IgD-negative memory B cell (primary cell): ENCODE data around the gene ACBD3. TPM values are rescaled to one million over a fixed set of nuclear protein-coding genes. Genes with fewer than 3 reads are reported as not detected.
A peak's percentile ranks its signal among the peaks of the same experiment; 100 is the strongest.

Source experiments
- H3K27ac Mint-ChIP-seq, 3 donors: one replicate each; pipeline ENCODE4 v1.8.0; 2020 to 2022; ENCODE audit warnings: mild to moderate bottlenecking in 3 of 3, mixed read lengths in 3 of 3, moderate library complexity in 1 of 3
- H3K27me3 Mint-ChIP-seq: one replicate; pipeline ENCODE4 v1.8.0; 2021; ENCODE audit warnings: mixed read lengths
- H3K36me3 Mint-ChIP-seq: one replicate; pipeline ENCODE4 v1.8.0; 2020; ENCODE audit warnings: mild to moderate bottlenecking, mixed read lengths
- H3K4me1 Mint-ChIP-seq, 3 donors: one replicate each; pipeline ENCODE4 v1.8.0; 2020 to 2022; ENCODE audit warnings: mixed read lengths in 3 of 3, mild to moderate bottlenecking in 1 of 3
- H3K4me3 Mint-ChIP-seq, 4 donors: one replicate each; pipeline ENCODE4 v1.8.0; 2020 to 2022; ENCODE audit warnings: mild to moderate bottlenecking in 4 of 4, mixed read lengths in 4 of 4, moderate library complexity in 3 of 4
- H3K9me3 Mint-ChIP-seq, 3 donors: one replicate each; pipeline ENCODE4 v1.8.0; 2020 to 2021; ENCODE audit warnings: mixed read lengths in 3 of 3, mild to moderate bottlenecking in 1 of 3
- polyA plus RNA-seq: library from polyadenylated mRNA; unstranded; fragments of 300-500 nt; fragmentation: Illumina TruSeq; gene quantifications from one replicate; pipeline ENCODE4 v1.2.3, GENCODE V29; 2021

ACBD3 gene
- polyA plus RNA-seq, 1 donor from 2014 or later = 41.3 TPM

- Mint-ChIP-seq H3K4me3 (peak overlapping the region; percentile 79 to 89 (median 84)), H3K4me1 (peaks cover 31 to 58% (median 52%) of the 10 kb centered on the region in 3 donors), H3K27ac (peak overlapping the region in 2 of 3 donors; percentile 96 to 99), H3K36me3 (no peaks in the 10 kb centered on the region), H3K9me3 (no peaks in the 10 kb centered on the region), H3K27me3 (peaks cover 4% of the 10 kb centered on the region)
Measured at GRCh38 chr1:226121049-226121586, 65.4 kb downstream of the ACBD3 start.

GRCh38 chr1:226120398-226120797, 66.1 kb downstream of the ACBD3 start:
- H3K4me1 Mint-ChIP-seq = peaks cover 30 to 50% (median 46%) of the 10 kb centered on the region in 3 donors
- peaks cover 4% of the 10 kb centered on the region for H3K27me3 Mint-ChIP-seq
- H3K36me3 Mint-ChIP-seq = no peaks in the 10 kb centered on the region
- peak overlapping the region in 3 of 4 donors; percentile 34 to 89 (median 79) for H3K4me3 Mint-ChIP-seq
- H3K27ac Mint-ChIP-seq = peak overlapping the region in 2 of 3 donors; percentile 96 to 99
- H3K9me3 Mint-ChIP-seq = no peaks in the 10 kb centered on the region

GRCh38 chr1:226119169-226119568, 67.4 kb downstream of the ACBD3 start:
- Mint-ChIP-seq H3K27ac (peak overlapping the region; percentile 67 to 99 (median 87)), H3K27me3 (no peaks in the 10 kb centered on the region), H3K9me3 (no peaks in the 10 kb centered on the region), H3K36me3 (no peaks in the 10 kb centered on the region), H3K4me1 (peaks cover 23 to 39% (median 35%) of the 10 kb centered on the region in 3 donors), H3K4me3 (peak overlapping the region; percentile 21 to 80 (median 72))

DNA sequence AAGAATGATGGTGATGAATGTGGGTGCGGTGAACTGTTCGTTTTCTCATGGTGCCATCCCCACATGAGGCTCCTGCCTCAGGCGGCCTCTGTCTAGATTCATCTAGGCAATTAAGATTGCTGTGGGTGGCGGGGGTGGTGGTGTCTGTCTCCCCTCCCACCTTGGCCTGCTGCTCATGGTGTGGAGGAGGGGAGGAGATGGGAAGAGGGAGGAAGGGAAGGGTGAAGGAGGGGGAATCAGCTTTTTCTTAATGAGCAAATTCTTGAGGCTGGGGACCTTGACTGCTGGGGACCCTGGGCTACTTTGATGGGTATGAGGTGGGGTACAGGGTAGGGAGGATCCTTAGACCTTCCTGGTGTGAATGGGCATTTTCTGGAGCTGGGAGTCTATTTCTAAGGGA, 68.2 kb downstream of the ACBD3 start:
- H3K9me3 Mint-ChIP-seq = no peaks in the 10 kb centered on the region
- H3K4me1 Mint-ChIP-seq = peaks cover 23 to 31% (median 28%) of the 10 kb centered on the region in 3 donors
- peak overlapping the region in 2 of 4 donors; percentile 37 to 79 for H3K4me3 Mint-ChIP-seq
- no peaks in the 10 kb centered on the region for H3K36me3 Mint-ChIP-seq
- H3K27me3 Mint-ChIP-seq = no peaks in the 10 kb centered on the region
- peak overlapping the region in 2 of 3 donors; percentile 87 to 99 for H3K27ac Mint-ChIP-seq

GRCh38 chr1:226117330-226117729, 69.2 kb downstream of the ACBD3 start:
- Mint-ChIP-seq H3K27me3 (no peaks in the 10 kb centered on the region), H3K4me1 (peaks cover 21 to 30% (median 27%) of the 10 kb centered on the region in 3 donors), H3K27ac (peak overlapping the region in 2 of 3 donors; percentile 25 to 85), H3K9me3 (no peaks in the 10 kb centered on the region), H3K36me3 (no peaks in the 10 kb centered on the region), H3K4me3 (peak overlapping the region in 2 of 4 donors; percentile 5 to 65)

DNA sequence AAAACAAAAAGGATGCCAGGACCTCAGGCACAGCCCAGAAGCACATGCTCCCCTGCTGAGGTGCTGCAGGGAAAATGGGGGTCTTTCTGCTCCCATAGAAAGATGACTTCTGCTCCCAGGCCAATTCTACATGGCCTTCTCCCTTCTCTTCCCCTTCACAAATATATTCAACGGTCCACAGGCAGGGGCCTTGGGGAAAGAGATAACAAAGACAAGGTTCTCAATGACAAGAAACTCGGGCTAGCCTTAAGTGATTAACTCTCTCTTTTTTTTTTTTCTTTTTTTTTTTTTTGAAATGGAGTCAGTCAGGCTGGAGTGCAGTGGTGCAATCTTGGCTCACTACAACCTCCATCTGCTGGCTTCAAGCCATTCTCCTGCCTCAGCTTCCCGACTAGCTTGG, 69.9 kb downstream of the ACBD3 start:
- peaks cover 28 to 37% (median 33%) of the 10 kb centered on the region in 3 donors for H3K4me1 Mint-ChIP-seq
- no peaks in the 10 kb centered on the region for H3K9me3 Mint-ChIP-seq
- peak overlapping the region in 1 of 4 donors; percentile 65 for H3K4me3 Mint-ChIP-seq
- H3K27me3 Mint-ChIP-seq = no peaks in the 10 kb centered on the region
- H3K27ac Mint-ChIP-seq = peak overlapping the region in 2 of 3 donors; percentile 25 to 85
- H3K36me3 Mint-ChIP-seq = no peaks in the 10 kb centered on the region

DNA sequence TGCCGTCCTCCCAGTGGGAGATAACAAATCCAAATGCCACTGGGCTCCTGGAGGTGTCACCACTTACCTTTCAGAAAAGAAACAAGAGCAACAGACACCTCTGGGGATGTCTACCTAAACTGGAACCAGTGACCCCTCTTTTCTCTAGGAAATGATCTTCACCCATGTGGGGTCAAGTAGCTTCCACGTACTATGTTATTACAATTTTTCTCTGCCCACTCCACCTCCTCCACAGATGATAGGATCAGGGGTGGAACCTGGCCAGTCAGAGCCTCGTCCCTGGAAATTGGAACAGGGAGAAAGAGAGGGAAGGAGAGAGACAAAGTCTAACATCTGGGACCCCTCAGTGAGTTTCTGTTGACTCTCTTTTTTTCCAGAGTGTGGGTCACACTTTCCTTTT, 73.9 kb downstream of the ACBD3 start:
- Mint-ChIP-seq H3K27me3 (no peaks in the 10 kb centered on the region), H3K4me1 (peaks cover 33 to 34% (median 34%) of the 10 kb centered on the region in 3 donors), H3K9me3 (no peaks in the 10 kb centered on the region), H3K27ac (peak overlapping the region; percentile 96 to 99 (median 97)), H3K36me3 (no peaks in the 10 kb centered on the region), H3K4me3 (peak overlapping the region in 3 of 4 donors; percentile 63 to 97 (median 67))

DNA sequence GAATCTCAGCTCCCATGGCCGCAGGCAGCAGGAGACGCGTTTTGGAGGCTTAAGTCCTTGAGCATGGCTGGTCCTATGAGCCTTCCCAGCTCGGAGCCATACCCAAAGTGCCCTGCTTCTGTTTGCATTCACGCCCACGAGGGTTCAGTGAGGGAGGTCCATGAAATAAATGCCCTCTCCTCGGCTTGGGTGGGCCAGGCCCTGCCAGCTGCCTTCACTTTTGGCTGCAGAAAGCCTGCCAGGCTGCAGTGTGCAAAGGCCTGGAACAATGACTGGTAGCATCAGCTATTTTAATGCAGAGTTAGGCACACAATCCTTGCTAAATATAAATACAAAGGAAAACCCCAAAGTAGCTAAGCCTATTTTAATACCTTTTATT, 74.7 kb downstream of the ACBD3 start:
- H3K4me3 Mint-ChIP-seq = peak overlapping the region in 3 of 4 donors; percentile 93 to 97 (median 97)
- peaks cover 36 to 38% (median 36%) of the 10 kb centered on the region in 3 donors for H3K4me1 Mint-ChIP-seq
- no peaks in the 10 kb centered on the region for H3K9me3 Mint-ChIP-seq
- H3K27me3 Mint-ChIP-seq = no peaks in the 10 kb centered on the region
- peak overlapping the region; percentile 96 to 99 (median 97) for H3K27ac Mint-ChIP-seq
- no peaks in the 10 kb centered on the region for H3K36me3 Mint-ChIP-seq

GRCh38 chr1:226111098-226111882, 75.3 kb downstream of the ACBD3 start:
- Mint-ChIP-seq H3K4me3 (peak overlapping the region; percentile 79 to 97 (median 95)), H3K27ac (peak overlapping the region; percentile 96 to 99 (median 97)), H3K9me3 (no peaks in the 10 kb centered on the region), H3K4me1 (peaks cover 36 to 38% (median 36%) of the 10 kb centered on the region in 3 donors), H3K27me3 (no peaks in the 10 kb centered on the region), H3K36me3 (no peaks in the 10 kb centered on the region)

GRCh38 chr1:226110249-226111097, 76.1 kb downstream of the ACBD3 start:
- no peaks in the 10 kb centered on the region for H3K36me3 Mint-ChIP-seq
- H3K4me3 Mint-ChIP-seq = peak overlapping the region; percentile 79 to 97 (median 95)
- H3K27me3 Mint-ChIP-seq = no peaks in the 10 kb centered on the region
- no peaks in the 10 kb centered on the region for H3K9me3 Mint-ChIP-seq
- peak overlapping the region; percentile 96 to 99 (median 97) for H3K27ac Mint-ChIP-seq
- peaks cover 36 to 38% (median 36%) of the 10 kb centered on the region in 3 donors for H3K4me1 Mint-ChIP-seq

GRCh38 chr1:226109829-226110248, 76.7 kb downstream of the ACBD3 start:
- Mint-ChIP-seq H3K27ac (peak overlapping the region; percentile 96 to 97 (median 96)), H3K4me3 (peak overlapping the region; percentile 81 to 97 (median 94)), H3K27me3 (no peaks in the 10 kb centered on the region), H3K36me3 (no peaks in the 10 kb centered on the region), H3K4me1 (peaks cover 36 to 40% (median 36%) of the 10 kb centered on the region in 3 donors), H3K9me3 (no peaks in the 10 kb centered on the region)

DNA sequence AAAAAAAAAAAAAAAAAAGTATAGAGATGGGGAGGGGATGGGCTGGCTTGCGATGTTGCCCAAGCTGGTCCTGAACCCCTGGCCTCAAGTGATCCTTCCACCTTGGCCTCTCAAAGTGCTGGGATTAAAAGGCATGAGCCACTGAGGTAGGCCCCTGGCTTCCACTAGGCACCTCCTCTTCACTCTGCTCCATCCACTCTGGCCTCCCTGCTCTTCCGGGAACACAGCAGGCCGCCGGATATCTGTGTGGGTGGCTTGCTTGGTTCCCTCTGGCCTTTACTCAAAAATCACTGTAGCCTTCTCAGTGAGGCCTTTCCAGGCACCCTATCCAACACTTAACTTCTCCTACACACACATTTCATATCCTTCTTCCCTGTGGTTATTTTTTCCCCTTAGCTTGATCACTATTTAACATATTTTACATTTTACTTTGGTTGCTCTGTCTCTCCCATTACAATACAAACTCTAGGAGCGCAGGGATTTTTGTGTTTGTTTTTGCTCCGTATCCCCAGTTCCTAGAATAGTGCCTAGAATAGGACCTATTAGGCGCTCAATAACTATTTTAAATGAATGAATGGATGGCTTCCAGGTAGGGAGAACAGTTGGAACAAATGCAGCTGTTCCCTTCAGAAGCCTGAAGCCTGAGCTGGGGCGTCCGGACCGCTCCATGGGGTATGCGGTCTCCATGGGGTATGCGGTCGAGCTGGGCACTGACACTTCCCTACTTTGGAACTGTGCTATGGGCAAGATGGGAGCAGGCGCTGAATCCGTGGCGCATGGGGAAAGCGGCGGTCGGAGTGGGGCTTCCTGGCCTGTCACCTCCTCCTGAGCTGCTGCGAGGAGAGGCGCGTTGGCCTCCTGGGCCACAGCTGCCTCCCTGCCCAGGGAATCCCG, 77.4 kb downstream of the ACBD3 start:
- Mint-ChIP-seq H3K4me1 (peaks cover 36 to 40% (median 36%) of the 10 kb centered on the region in 3 donors), H3K27me3 (no peaks in the 10 kb centered on the region), H3K27ac (peak overlapping the region; percentile 96 to 97 (median 96)), H3K36me3 (no peaks in the 10 kb centered on the region), H3K4me3 (peak overlapping the region; percentile 81 to 97 (median 94)), H3K9me3 (no peaks in the 10 kb centered on the region)

DNA sequence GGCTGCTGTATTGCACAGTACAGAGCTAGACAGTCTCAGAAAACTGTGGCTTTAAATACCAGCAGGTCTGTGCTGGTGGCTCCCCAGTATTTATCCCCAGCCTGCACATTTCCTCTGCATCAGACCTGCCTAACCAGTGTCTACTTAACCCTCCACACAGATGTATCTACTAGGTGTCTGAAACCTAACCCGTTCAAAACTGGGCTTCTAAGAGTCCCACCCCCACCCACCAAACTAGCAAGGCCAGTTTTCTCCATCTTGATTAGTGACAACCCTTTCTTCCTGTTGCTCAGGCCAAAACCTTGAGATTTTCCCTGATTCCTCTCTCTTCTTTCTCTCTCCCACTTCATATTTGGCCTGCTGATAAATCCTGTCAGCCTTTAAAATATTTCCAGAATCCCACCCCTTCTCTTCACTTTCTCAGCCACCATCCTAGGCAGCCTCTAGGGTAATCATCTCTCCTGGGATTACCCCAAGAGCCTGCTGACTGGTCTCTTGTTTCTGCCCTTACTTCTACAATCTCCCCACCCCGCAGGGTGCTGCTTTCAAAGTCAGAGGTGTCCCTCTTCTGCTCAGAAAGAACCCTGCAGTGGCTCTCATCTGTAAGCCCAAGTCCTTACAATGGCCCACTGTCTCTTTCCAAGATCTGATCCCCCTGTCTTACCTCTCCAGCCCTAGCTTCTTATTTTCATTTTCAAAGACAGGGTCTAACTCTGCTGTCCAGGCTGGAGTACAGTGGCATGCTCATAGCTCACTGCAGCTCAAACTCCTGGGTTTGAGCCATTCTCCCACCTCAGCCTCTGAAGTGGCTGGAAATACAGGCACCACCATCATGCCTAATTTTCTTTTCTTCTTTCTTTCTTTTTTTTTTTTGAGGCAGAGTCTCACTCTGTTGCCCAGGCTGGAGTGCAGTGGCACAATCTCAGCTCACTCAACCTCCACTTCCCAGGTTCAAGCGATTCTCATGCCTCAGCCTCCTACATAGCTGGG, 78.8 kb downstream of the ACBD3 start:
- no peaks in the 10 kb centered on the region for H3K36me3 Mint-ChIP-seq
- H3K27me3 Mint-ChIP-seq = no peaks in the 10 kb centered on the region
- H3K4me3 Mint-ChIP-seq = peak overlapping the region in 2 of 4 donors; percentile 39 to 72
- H3K9me3 Mint-ChIP-seq = no peaks in the 10 kb centered on the region
- peak overlapping the region; percentile 29 to 92 (median 73) for H3K27ac Mint-ChIP-seq
- H3K4me1 Mint-ChIP-seq = peaks cover 34 to 37% (median 35%) of the 10 kb centered on the region in 3 donors
